ENCODE results near the gene ECEL1.

DNA sequence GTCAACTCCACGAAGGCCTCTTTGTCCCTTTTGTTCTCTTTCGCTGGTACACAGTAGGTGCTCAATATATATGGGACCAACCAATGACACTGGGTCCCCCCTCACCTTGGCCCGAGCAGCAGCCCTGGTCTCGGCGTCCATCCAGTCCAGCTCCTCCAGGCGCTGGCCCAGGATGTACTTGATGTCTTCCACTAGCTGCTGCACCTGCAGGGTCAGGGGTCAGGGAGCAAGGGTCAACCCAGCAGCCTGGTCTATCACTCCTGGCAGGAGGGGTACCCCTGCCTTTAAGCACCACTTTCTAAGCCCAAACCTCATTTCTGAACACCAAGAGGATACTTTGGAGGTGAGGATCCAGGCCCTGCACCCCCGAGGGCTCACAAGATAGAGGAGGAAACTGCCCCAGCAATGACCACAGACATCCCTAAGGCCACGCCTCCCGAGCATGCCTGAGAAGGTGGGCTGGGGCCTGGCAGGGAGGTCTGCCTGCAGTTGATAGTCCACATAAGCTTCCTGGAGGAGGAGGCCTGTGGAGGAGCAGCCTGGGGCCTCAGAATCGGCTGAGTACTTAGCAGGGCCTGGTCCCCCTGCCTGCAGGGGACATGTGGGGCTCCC, 4.2 kb downstream of the ECEL1 start:
- no peak for TF ChIP-seq CTCF (IDR thresholded peaks at IDR 0.05; ENCODE audit: insufficient read depth, low read depth, low read length)
- no peak for TF ChIP-seq EZH2 (IDR thresholded peaks at IDR 0.05; ENCODE audit: insufficient read depth, low read length)
